H4 (cell line): ENCODE measurements around the gene FAF1. TPM values are rescaled to one million over a fixed set of nuclear protein-coding genes. Genes with fewer than 3 reads are reported as not detected.
"Not testable (repeated sequence)": the region's sequence is repeated elsewhere in the genome, so short reads cannot be mapped to it uniquely, and the experiment has no call there.

Experiments
- DNase-seq: peaks from one replicate; pipeline ENCODE4 v3.0.0-alpha.2; 2015; ENCODE audit warnings: low spot score
- total RNA-seq: library from RNA; depleted of rRNA; stranded (reverse); fragments of >200 nt; shearing (Covaris generic); gene quantifications from 2 replicates; pipeline ENCODE4 v1.2.3, GENCODE V29; 2014

The FAF1 gene
- total RNA-seq, 1 experiment from 2014 or later = 91.9 TPM

DNA sequence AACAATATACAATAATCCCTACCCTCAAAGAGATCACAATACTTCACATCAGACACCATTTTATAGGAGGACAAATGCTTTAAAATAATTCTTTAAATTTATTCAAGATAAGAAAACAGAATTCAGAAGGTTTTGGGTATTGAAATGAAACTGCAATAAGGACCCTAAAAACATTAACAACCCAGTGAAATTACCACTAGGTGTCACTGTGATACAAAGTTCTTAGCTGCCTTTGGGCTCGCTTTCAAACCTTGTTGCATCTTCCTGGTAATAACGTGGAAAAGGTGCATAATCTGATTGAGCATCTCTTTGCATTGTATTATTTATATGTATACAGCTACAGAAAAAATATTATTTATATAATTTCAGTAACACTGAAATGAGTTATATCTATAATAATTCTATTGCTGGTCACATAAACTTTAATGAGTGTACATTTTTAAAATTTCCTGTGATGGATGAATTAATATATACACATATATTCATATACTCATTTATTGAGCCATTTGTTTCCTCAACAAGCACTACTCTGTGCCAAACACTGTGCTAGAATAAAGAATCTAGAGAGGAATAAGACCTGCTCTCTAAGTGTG, 185.2 kb downstream of the FAF1 start:
- peak; percentile 53 for DNase-seq

DNA sequence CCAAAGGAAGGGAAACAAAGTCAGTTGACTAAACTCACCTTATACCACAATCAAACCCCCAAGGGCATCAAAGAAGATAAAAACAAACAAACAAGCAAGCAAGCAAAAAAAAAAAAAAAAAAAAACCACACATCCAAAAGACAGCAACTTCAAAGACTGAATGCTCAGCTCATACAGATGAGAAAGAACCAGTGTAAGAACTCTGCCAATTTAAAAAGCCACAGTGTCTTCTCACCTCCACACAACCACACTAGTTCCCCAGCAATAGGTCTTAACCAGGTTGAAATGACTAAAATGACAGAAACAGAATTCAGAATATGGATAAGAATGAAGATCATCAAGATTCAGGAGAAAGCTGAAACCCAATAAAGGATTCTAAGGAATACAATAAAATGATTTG, 193.4 kb downstream of the FAF1 start:
- no peak for DNase-seq

DNA sequence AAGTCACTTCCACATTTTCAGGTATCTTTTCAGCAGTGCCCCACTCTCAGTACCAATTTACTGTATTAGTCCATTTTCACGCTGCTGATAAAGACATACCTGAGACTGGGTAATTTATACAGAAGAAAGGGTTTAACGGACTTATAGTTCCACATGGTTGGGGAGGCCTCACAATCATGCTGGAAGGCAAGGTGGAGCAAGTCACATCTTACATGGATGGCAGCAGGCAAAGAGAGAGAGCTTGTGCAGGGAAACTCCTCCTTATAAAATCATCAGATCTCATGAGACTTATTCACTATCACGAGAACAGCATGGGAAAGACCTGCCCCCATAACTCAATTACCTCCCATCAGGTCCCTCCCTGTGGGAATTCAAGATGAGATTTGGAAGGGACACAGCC, 203.5 kb downstream of the FAF1 start:
- DNase-seq = not testable (repeated sequence)

- not testable (repeated sequence) for DNase-seq
Observed at GRCh38 chr1:50754764-50755163, 205.3 kb downstream of the FAF1 start.

DNA sequence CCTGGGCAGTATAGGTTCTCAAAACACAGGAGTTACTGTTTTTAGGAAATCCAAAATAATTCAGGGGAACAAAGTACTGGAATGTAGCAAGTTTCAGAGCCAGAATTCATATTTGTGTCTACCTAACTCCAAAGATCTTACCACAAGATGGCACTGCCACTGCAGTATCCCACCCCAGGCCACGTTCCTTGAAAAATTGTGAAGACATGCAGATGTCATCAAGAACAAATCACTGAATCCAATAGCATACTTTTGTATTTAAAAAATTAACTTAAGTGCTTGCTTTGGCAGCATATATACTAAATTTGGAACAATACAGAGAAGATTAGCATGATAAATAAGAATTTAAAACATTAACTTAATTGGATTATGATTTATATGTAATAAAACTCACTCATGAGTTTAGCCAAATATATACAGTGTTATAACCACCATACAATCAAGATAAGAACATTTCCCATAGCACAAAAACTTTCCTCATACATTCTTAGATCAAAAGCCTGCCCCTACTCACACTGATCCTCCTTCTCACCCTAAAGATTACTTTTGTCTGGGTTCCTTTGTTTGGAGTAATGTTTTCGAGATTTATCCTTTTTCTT, 209.9 kb downstream of the FAF1 start:
- peak; percentile 43 for DNase-seq

GRCh38 chr1:50747394-50747793, 212.7 kb downstream of the FAF1 start:
- no peak for DNase-seq

DNA sequence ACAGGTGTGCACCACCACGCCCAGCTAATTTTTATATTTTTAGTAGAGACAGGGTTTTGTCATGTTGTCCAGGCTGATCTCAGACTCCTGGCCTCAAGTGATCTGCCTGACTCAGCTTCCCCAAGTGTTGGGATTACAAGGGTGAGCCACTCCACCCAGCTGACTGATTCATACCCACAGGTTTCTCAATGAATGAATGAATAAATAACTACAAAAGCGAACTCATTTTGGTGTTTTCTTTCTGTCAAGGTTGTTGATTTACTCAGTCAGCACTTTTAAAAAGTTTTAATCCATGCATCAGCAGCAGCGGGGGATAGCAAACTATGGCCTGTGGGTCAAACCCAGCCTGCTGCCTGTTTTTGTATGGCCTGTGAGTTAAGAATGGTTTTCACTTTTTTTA, 217.5 kb downstream of the FAF1 start:
- no peak for DNase-seq

DNA sequence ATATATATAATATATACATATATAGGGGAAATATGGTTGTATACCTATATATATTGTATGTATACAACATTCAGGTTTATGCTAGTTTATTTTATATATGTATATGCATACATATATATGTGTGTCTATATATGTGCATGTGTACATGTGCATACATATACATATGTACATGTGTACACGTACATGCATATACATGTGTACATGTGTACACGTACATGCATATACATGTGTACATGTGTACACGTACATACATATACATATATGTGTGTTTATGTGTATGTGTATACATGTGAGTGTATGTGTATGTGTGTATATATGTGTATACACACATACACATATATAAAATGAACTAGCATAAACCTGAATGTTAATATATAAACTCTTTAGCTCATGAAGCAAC, 220.9 kb downstream of the FAF1 start:
- no peak for DNase-seq

DNA sequence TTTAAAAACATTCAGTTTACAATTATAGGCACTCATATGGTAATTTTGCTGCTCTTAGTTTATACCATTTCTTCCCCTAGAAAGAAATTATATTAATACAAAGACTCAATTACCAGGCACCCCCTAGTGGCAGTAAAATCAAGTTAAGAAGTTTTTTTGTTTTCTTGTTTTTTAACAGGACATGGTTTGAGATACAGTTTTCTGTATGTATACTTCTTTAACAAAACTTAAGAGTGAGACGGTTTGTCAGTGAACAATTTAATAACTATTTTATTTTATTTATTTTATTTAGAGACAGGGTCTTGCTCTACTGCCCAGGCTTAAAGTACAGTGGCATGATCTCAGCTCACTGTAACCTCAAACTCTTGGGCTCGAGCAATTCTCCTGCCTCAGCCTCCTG, 224.6 kb downstream of the FAF1 start:
- no peak for DNase-seq

DNA sequence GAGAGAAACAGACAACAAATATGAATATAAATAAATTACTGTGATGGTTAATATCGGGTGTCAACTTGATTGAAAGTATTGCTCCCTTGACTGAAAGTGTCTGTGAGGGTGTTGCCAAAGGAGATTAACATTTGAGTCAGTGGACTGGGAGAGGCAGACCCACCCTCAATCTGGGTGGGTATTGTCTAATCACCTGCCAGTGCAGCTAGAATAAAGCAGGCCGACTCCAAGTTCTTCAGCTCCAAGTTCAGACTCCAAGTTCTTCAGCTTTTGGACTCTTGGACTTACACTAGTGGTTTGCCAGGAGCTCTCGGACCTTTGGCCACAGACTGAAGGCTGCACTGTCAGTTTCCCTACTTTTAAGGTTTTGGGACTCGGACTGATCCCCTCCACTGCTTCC, 232.5 kb downstream of the FAF1 start:
- DNase-seq = not testable (repeated sequence)

DNA sequence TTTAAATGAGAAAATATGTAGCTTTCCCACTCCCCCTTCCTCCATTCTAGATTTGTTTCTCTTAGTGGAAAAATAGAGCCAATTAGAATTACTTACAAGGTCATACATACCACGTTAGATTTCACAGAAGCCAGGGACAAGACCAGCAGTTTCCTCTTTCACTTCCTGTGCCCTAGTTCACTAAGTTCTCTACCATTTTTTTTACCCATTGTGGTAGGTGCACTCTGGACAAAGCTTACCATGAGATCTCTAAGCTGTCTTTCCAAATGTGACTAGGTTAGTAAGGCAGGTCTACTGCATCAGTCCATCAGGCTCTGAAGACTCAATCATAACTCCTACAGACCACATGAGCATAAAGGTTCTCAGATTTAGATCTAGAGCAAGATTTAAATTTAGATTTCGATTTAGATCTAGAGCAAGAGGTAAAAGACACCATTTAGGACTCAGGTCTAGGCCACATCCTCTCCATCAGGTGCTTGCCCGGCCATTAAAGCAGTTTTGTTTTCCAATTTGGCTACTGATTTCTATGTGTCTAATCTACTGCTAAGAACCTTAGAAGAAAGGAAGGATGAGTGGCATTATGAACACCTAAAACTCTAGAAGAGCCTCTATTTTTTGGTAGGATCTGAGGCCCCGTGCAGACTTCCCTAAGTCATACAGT, 235.3 kb downstream of the FAF1 start:
- no peak for DNase-seq

DNA sequence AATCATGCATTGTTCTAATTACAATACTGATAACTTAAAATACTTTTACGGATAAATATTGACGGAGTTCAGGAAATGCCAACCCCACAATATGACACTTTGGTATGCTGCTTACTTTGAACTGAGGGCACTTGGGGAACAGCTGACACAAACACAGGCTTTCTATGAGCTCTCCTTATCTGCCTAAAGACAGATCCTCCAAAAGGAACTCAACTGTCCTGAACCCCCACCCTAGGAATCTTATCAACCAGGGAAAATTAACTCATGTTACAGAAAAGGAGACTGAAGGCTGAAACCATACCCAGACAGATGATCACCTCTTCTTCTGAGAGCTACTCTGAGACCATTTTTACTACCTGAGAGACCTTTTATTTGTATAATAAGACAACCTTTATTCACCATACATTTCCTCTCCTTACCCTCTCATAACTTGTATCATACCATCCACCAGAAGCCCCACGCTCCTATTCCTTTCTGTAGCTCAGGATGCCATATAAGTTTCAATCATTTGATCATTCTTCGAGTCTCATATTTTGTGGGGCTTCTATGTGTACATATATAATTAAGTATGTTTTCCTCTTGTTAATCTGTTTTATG, 239.5 kb downstream of the FAF1 start:
- DNase-seq = no peak

GRCh38 chr1:50719126-50719525, 240.9 kb downstream of the FAF1 start:
- DNase-seq = no peak

- no peak for DNase-seq
Observed at GRCh38 chr1:50717327-50717726, 242.7 kb downstream of the FAF1 start.

DNA sequence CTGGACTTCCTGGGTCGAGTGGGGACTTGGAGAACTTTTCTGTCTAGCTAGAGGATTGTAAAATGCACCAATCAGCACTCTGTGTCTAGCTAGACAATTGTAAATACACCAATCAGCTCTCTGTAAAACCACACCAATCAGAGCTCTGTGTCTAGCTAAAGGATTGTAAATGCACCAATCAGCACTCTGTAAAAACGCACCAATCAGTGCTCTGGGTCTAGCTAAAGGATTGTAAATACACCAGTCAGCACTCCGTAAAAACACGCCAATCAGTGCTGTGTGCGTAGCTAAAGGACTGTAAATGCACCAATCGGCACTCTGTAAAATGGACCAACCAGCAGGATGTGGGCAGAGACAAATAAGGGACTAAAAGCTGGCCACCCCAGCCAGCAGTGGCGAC, 243.6 kb downstream of the FAF1 start:
- not testable (repeated sequence) for DNase-seq

GRCh38 chr1:50710099-50710498, 250.0 kb downstream of the FAF1 start:
- DNase-seq = no peak

GRCh38 chr1:50707824-50708223, 252.2 kb downstream of the FAF1 start:
- no peak for DNase-seq

- DNase-seq = no peak
Observed at GRCh38 chr1:50705699-50706098, 254.4 kb downstream of the FAF1 start.

GRCh38 chr1:50705041-50705440, 255.0 kb downstream of the FAF1 start:
- no peak for DNase-seq

- peak; percentile 38 for DNase-seq
Observed at GRCh38 chr1:50704126-50704525, 255.9 kb downstream of the FAF1 start.

DNA sequence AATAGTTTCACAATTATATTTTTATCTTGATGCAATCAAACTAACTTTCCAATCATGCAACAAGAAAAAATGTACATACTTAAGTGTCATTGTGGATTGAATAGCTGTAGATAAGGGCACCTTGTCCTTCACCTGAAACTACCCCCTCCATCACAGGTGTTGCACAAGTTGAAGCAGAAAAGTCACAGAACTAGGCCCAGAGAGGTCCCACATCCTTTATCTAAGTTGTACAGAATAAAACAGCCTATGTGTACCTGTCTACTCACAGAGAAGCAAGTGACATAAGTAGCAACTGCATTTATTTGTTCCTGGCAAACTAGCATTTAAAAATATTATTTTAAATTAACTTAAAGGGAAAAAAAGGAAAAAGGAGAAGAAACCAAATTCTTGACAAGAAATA, 256.8 kb downstream of the FAF1 start:
- DNase-seq = no peak

DNA sequence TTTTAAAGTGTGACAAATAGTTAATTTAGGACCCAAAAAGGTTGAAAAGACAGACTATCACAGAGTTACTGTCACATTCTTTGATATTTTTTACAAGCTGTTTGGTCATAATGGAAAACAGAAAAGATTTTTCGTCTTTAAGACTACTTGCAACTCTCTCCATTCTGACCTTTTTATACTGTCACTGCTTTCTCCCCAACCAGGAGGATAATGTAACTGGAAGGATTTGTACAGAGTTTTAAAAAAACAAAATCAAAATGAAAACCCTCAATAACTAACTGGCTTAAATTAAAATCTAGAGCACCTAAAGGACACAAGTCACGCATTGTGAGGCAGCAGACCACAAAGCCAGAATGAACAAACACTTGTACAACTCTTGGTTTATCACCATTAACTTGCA, 257.7 kb downstream of the FAF1 start:
- DNase-seq = no peak

DNA sequence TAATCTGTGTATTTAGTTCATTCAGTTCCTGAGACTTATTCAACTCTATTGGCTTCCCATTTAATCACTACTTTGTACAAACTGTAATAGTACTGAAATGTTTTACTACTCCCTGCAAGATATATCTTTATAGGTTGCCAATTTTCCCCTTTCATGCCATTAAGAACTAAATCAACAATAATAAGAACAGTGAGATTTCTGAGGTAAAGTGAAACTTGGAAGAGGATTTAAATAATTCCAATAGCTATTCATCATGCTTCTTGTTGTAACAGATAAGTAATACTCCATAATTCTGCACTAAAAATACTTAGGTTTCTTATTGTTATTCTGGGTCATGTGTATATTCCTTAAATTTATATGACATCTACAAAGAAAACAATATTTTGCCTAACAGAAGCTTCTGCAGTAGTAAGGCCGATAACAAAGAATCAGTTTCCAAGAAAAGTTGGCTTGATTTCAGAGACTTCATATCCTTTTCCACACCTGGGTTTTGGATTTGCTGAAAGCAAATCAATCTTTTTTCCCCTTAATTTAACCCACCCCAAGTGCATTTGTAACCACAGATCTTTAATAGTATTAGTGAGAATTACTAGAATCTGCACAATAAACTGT, 258.3 kb downstream of the FAF1 start:
- DNase-seq = no peak
